Measurements from ENCODE around the gene GRM8.

Gene GRM8

DNA sequence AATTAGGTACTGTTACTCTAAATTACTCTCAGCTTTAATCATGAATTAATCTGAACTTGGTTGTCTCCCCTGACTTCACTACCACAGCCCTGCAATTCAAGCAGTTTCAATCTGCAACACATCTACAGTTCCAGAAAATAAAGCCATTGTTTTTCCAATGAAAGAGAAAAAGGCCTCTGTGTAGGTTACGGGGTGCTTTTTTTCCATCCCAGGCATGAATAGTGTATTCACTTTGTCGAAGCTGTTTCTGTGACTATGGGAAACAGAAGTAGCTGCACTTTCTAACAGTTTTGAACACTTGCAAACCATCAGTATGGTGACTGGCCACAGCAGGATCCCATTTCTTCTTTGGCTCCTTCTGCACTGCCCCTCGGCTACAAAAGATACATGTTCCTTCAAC, 460.2 kb downstream of the GRM8 start:
- TF ChIP-seq YY1 (IDR thresholded peaks at IDR 0.05; ENCODE audit: low read depth) (no peak), NFIC (IDR thresholded peaks at IDR 0.05) (no peak), CEBPB (IDR thresholded peaks at IDR 0.05) (no peak), TCF12 (IDR thresholded peaks at IDR 0.05; ENCODE audit: low read depth) (no peak), CREB1 (IDR thresholded peaks at IDR 0.05; ENCODE audit: low read depth) (no peak), TEAD4 (IDR thresholded peaks at IDR 0.05) (no peak), RAD21 (IDR thresholded peaks at IDR 0.05; ENCODE audit: low read depth) (no peak), TAF1 (IDR thresholded peaks at IDR 0.05; ENCODE audit: low read depth) (no peak), FOXM1 (IDR thresholded peaks at IDR 0.05; ENCODE audit: borderline replicate concordance, low read depth) (no peak), ZBTB7A (IDR thresholded peaks at IDR 0.05; ENCODE audit: low read depth) (no peak), EGR1 (IDR thresholded peaks at IDR 0.05) (no peak), EP300 (IDR thresholded peaks at IDR 0.05; ENCODE audit: borderline replicate concordance) (no peak)
- TF ChIP-seq, protein P1, sequence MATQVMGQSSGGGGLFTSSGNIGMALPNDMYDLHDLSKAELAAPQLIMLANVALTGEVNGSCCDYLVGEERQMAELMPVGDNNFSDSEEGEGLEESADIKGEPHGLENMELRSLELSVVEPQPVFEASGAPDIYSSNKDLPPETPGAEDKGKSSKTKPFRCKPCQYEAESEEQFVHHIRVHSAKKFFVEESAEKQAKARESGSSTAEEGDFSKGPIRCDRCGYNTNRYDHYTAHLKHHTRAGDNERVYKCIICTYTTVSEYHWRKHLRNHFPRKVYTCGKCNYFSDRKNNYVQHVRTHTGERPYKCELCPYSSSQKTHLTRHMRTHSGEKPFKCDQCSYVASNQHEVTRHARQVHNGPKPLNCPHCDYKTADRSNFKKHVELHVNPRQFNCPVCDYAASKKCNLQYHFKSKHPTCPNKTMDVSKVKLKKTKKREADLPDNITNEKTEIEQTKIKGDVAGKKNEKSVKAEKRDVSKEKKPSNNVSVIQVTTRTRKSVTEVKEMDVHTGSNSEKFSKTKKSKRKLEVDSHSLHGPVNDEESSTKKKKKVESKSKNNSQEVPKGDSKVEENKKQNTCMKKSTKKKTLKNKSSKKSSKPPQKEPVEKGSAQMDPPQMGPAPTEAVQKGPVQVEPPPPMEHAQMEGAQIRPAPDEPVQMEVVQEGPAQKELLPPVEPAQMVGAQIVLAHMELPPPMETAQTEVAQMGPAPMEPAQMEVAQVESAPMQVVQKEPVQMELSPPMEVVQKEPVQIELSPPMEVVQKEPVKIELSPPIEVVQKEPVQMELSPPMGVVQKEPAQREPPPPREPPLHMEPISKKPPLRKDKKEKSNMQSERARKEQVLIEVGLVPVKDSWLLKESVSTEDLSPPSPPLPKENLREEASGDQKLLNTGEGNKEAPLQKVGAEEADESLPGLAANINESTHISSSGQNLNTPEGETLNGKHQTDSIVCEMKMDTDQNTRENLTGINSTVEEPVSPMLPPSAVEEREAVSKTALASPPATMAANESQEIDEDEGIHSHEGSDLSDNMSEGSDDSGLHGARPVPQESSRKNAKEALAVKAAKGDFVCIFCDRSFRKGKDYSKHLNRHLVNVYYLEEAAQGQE (IDR thresholded peaks at IDR 0.05; ENCODE audit: low read depth), result no peak
- TF ChIP-seq, protein P2, sequence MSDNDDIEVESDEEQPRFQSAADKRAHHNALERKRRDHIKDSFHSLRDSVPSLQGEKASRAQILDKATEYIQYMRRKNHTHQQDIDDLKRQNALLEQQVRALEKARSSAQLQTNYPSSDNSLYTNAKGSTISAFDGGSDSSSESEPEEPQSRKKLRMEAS (IDR thresholded peaks at IDR 0.05), result no peak
- TF ChIP-seq, protein P3, sequence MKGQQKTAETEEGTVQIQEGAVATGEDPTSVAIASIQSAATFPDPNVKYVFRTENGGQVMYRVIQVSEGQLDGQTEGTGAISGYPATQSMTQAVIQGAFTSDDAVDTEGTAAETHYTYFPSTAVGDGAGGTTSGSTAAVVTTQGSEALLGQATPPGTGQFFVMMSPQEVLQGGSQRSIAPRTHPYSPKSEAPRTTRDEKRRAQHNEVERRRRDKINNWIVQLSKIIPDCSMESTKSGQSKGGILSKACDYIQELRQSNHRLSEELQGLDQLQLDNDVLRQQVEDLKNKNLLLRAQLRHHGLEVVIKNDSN (IDR thresholded peaks at IDR 0.05), result no peak

DNA sequence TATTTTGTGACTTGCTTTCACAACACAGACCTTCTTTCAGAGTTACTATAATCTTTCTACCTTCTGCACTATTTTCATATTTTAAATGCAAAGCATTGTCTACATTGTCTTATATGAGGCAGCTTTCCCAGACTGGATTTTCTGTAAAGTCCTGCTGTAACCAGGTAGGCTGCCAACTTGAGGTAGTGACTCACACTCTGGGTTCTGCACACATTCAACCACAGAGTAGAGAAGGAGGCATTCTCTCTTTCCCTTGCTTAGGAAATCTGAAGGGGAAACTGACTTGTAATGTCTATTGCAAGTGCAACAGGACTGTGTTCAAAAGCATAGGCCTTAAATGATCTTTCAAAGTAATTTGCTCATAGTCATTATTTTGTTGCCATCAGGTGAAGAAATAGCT, 461.4 kb downstream of the GRM8 start:
- no peak for TF ChIP-seq CREB1 (IDR thresholded peaks at IDR 0.05; ENCODE audit: low read depth)
- TF ChIP-seq EGR1 (IDR thresholded peaks at IDR 0.05), result no peak
- TF ChIP-seq, protein P1 (IDR thresholded peaks at IDR 0.05; ENCODE audit: low read depth), result no peak
- TF ChIP-seq, protein P3 (IDR thresholded peaks at IDR 0.05), result no peak
- TF ChIP-seq YY1 (IDR thresholded peaks at IDR 0.05; ENCODE audit: low read depth), result no peak
- TF ChIP-seq FOXM1 (IDR thresholded peaks at IDR 0.05; ENCODE audit: borderline replicate concordance, low read depth), result no peak
- TF ChIP-seq TAF1 (IDR thresholded peaks at IDR 0.05; ENCODE audit: low read depth), result no peak
- no peak for TF ChIP-seq EP300 (IDR thresholded peaks at IDR 0.05; ENCODE audit: borderline replicate concordance)
- no peak for TF ChIP-seq TCF12 (IDR thresholded peaks at IDR 0.05; ENCODE audit: low read depth)
- no peak for TF ChIP-seq NFIC (IDR thresholded peaks at IDR 0.05)
- no peak for TF ChIP-seq ZBTB7A (IDR thresholded peaks at IDR 0.05; ENCODE audit: low read depth)
- TF ChIP-seq, protein P2 (IDR thresholded peaks at IDR 0.05), result no peak
- no peak for TF ChIP-seq TEAD4 (IDR thresholded peaks at IDR 0.05)
- no peak for TF ChIP-seq CEBPB (IDR thresholded peaks at IDR 0.05)
- no peak for TF ChIP-seq RAD21 (IDR thresholded peaks at IDR 0.05; ENCODE audit: low read depth)

DNA sequence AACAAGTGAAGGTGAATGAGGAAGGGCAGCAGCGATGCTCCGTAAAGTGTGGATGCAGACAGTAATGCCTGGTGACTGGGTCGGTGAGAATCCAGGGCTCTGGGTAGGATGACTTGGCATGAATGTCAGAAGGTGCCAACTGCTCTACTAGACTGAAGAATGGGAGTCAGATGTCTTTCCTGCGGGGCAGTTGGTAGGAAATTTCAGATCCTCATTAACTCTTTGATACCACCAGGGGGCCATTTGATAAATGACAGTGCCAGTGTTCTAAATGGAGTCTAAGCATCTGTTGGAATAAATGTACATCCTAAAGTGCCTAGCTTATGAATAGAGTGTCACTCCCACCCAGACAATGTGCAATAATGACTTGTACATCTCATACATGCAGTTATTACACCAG, 462.0 kb downstream of the GRM8 start:
- TF ChIP-seq EP300 (IDR thresholded peaks at IDR 0.05; ENCODE audit: borderline replicate concordance), result no peak
- TF ChIP-seq TEAD4 (IDR thresholded peaks at IDR 0.05), result no peak
- no peak for TF ChIP-seq CEBPB (IDR thresholded peaks at IDR 0.05)
- TF ChIP-seq, protein P3 (IDR thresholded peaks at IDR 0.05), result no peak
- TF ChIP-seq, protein P2 (IDR thresholded peaks at IDR 0.05), result no peak
- no peak for TF ChIP-seq ZBTB7A (IDR thresholded peaks at IDR 0.05; ENCODE audit: low read depth)
- TF ChIP-seq FOXM1 (IDR thresholded peaks at IDR 0.05; ENCODE audit: borderline replicate concordance, low read depth), result no peak
- TF ChIP-seq EGR1 (IDR thresholded peaks at IDR 0.05), result no peak
- no peak for TF ChIP-seq YY1 (IDR thresholded peaks at IDR 0.05; ENCODE audit: low read depth)

DNA sequence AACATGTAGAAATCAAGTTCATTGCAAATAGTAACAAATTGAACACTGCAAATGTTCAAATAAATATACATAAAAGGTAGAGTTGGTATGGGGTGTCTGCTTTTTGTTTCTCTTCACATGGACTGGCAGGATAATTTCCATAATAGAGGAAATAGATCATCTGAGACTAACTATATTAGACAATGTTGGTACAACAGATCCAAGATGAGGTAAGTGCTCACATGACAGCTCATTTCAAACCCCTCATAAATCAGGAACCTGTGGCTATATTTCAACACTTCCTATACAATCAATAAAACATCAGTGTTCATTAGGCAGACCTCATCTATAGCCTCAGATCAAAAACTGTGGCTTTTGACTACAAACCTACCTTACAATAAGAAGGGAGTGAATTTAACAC, 469.1 kb downstream of the GRM8 start:
- TF ChIP-seq TAF1 (IDR thresholded peaks at IDR 0.05; ENCODE audit: low read depth) (no peak), EGR1 (IDR thresholded peaks at IDR 0.05) (no peak), EP300 (IDR thresholded peaks at IDR 0.05; ENCODE audit: borderline replicate concordance) (no peak), TCF12 (IDR thresholded peaks at IDR 0.05; ENCODE audit: low read depth) (no peak), TEAD4 (IDR thresholded peaks at IDR 0.05) (no peak), CREB1 (IDR thresholded peaks at IDR 0.05; ENCODE audit: low read depth) (no peak), FOXM1 (IDR thresholded peaks at IDR 0.05; ENCODE audit: borderline replicate concordance, low read depth) (no peak), NFIC (IDR thresholded peaks at IDR 0.05) (no peak), ZBTB7A (IDR thresholded peaks at IDR 0.05; ENCODE audit: low read depth) (no peak), YY1 (IDR thresholded peaks at IDR 0.05; ENCODE audit: low read depth) (no peak), CEBPB (IDR thresholded peaks at IDR 0.05) (no peak)
- TF ChIP-seq, protein P1 (IDR thresholded peaks at IDR 0.05; ENCODE audit: low read depth), result no peak
- TF ChIP-seq, protein P3 (IDR thresholded peaks at IDR 0.05), result no peak
- TF ChIP-seq, protein P2 (IDR thresholded peaks at IDR 0.05), result no peak

Data from Ishikawa (cell line).